HG03066 (cell line): ENCODE results near the gene ZNF281.
"Not testable (repeated sequence)": the region's sequence is repeated elsewhere in the genome, so short reads cannot be mapped to it uniquely, and the experiment has no call there.

Experiments used
- ATAC-seq: cut with Tn5 transposase; IDR thresholded peaks from one replicate; pipeline ENCODE4 v1.9.1; 2021; ENCODE audit warnings: low read depth; ENCODE audit not compliant: unreplicated experiment

The ZNF281 gene

DNA sequence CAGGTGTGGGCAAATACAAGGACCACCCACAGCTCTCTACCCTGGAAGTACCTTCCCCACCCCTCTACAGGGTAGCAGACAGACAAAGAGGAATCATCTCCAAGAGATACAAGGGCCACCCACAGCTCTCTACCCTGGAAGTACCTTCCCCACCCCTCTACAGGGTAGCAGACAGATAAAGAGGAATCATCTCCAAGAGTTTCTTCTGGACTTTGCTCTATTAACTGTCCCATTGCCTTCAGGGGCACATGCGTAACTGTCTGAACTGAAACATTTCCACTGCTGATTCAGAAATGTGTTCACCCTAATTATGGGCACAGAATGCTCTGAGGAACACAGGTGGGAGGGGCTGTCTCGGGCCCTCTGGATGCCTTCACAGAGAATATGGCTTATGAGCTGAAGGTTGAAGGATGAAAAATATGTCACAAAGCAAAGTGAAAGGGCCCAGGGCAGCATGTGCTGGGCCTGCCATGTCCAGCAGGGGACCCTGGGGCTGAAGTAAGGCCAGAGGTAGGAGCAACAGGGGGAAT, 43.9 kb downstream of the ZNF281 start:
- ATAC-seq, result no peak

DNA sequence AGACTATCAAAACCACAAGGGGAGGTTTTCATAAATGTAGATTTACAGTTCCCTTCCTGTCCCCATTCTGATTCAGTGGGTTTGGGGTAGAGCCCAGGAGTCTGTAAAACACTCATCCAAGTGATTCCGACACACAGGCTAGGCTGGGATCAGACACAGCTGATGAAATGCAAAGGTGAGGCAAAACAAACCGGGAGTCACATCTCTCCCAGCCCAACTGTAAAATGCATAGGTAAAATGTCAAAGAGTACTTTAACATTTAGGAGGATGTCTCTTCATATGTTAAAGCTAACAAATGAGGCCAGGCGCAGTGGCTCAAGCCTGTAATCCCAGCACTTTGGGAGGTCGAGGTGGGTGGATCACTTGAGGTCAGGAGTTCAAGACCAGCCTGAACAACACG, 45.0 kb downstream of the ZNF281 start:
- ATAC-seq, result no peak

DNA sequence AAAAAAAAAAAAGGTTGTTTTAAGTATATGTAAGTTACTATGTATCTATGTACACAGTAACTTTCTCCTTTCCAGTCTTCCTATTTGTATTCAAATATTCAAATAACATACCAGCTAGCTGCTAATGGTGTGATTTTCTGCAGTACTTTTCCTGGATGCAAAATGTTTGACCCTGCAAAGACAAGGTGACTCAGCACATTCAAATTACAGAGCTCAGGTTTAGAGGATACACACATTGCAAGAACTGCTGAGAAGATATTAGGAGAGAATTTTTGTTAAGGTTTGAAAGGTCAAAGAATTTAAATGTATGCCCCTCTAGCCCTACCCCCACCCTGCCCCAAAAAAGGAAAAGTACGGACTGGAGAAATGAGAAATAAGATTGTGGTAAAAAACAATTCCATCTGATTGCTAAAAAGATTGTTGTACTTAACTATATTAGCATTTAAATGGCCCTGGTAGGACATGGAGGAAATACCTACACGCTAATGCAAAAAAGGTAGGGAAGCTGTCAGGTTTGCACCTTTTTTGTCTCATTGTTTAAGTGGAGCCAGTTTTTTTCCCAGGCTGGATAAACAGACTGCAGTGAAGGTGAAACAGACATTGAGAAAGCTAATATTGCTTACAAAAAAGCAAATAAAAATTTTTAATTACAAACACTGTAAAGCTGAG, 45.6 kb downstream of the ZNF281 start:
- no peak for ATAC-seq

DNA sequence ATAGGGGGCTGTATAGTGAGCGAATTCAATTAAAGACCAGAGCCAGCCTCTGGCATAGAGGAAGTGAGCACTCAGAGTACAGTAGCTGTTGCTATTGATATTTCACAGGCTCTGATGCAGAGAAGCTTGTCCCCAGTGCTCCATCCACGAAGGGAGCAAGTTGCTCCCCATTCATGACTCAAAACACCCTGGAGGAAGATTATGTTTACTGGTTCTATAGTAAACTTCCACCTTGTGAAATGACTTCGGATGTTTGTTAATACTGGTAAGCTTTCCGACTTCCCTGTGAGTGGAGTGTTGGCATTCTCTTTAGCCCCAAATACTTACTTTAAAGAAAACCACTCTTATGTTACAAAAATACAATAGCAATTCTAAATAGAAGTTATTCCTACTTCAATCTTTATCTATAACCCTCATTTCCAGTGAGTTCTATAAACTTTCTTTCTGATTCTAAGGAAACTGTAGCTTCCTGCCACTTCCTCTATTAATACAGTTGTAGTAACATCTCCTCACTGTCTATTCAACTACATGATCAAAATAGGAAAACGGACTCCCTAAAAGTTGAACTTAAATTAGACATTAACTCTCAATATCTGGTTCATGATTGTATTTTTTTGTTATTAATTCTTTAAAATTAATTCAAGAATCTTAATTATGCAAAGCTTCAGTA, 46.4 kb downstream of the ZNF281 start:
- ATAC-seq, result no peak

DNA sequence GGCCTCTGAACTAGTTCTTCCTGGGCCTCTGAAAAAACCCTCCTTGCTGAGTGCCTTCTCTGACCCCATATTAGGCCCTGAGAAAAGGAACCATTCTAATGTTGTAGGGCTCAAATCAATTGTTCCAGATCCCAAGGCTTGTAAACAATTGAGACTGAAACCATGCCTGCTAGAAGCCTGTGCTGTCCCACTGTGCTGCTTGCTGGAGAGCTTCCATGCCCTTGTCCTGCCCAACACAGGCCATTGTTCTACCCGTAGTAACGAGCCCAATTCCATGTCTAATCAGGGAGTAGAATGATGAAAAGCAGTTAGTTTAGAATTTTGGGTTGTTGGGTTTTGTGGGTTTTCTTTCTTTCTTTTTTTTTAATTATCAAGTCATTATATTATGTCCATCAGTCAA, 47.4 kb downstream of the ZNF281 start:
- no peak for ATAC-seq

DNA sequence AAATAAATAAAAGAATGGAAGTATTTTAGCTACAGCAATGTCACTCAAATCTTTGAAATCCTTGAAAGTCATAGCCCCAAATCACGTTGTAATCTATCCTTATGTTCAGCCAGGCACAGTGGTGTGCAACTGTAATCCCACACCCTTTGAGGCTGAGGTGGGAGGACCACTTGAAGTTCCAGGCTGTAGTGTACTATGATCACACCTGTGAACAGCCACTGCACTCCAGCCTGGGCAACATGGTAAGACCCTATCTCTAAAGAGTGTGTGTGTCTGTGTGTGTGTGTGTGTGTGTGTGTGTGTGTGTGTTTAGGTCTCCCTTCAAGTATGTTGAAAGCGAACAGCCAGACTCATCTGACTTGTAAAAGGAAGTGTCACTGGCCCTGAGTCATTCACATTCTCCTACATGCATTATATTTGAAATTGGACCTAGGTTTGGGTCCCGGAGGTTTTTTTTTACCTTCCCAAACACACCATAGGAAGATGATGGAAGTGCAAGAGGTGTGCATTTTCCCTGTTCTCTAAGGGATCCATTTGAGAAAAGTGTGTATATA, 50.1 kb downstream of the ZNF281 start:
- no peak for ATAC-seq

DNA sequence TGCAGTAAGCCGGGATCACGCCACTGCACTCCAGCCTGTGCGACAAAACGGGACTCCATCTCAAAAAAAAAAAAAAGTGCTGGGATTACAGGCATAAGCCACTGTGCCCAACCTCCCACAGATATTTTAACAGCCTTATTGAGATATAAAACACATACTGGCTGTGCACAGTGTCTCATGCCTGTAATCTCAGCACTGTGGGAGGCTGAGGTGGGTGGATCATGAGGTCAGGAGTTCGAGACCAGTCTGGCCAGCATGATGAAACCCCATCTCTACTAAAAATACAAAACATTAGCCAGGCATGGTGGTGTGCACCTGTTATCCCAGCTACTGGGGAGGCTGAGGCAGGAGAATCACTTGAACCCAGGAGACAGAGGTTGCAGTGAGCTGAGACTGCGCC, 51.9 kb downstream of the ZNF281 start:
- ATAC-seq, result not testable (repeated sequence)

DNA sequence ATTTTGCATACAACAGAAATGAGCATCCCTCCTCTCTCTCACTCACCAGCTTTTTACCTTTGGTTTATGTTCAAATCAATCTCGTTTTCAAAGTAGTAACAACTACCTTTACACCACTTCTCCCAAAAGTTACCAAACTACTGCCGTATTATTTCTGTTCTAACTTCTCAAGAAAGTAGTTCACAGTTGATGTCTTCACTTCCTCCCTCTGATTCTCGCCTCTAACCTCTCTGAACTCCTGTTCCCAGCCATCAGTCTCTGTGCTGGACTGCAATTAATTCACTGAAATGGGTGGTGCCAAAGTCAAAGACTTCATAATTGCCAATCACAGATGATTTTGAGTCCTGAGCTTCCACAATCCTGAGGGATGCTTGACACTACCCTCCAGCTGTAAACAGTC, 54.0 kb downstream of the ZNF281 start:
- ATAC-seq, result peak; percentile 42
